H1 (cell line): Measurements from ENCODE around the gene BHMT2. TPM values are rescaled to one million over a fixed set of nuclear protein-coding genes. Genes with fewer than 3 reads are reported as not detected.

Source experiments
- CTCF ChIA-PET: fragments of 300-600 bp; sonication (Branson Sonifier 250); formaldehyde crosslinking; loops from one replicate; lab custom pipeline; 2021; ENCODE audit not compliant: partially characterized antibody; lab: Charles Lee
- POLR2A ChIA-PET: fragments of 300-600 bp; sonication (Branson Sonifier 250); formaldehyde crosslinking; loops from one replicate; lab custom pipeline; 2021; ENCODE audit warnings: inconsistent platforms; ENCODE audit not compliant: partially characterized antibody; lab: Charles Lee
- DNase-seq, 2 experiments: peaks; one replicate each; pipeline versions ENCODE4 v3.0.0 to v3.0.0-alpha.2; 2010 to 2022; ENCODE audit warnings: low spot score in 2 of 2, low read depth in 1 of 2, mixed read lengths in 1 of 2
- FAIRE-seq: peaks from 2 replicates; lab custom pipeline; 2011; peaks lifted over from hg19 to GRCh38; lab: Jason Lieb, UNC
- H2AFZ ChIP-seq: 2 replicates; pipeline ENCODE4 v1.8.1; 2012; ENCODE audit warnings: low read length, inconsistent platforms
- H2AK5ac ChIP-seq: 2 replicates; pipeline ENCODE4 v1.6.1; 2013; ENCODE audit warnings: low read depth, low read length
- H2BK120ac ChIP-seq: replicated peaks from 2 replicates; pipeline ENCODE3; 2013; ENCODE audit warnings: low read depth, low read length, inconsistent platforms
- H2BK12ac ChIP-seq: 2 replicates; pipeline ENCODE4 v1.6.1; 2013; ENCODE audit warnings: low read depth, low read length
- H2BK15ac ChIP-seq: 2 replicates; pipeline ENCODE4 v1.6.1; 2013; ENCODE audit warnings: low read length
- H2BK20ac ChIP-seq: 2 replicates; pipeline ENCODE4 v1.6.1; 2013; ENCODE audit warnings: low read length
- H2BK5ac ChIP-seq: 2 replicates; pipeline ENCODE4 v1.6.1; 2013; ENCODE audit warnings: low read depth, low read length
- H3K14ac ChIP-seq: 2 replicates; pipeline ENCODE4 v1.6.1; 2013; ENCODE audit warnings: inconsistent platforms; ENCODE audit not compliant: insufficient read length
- H3K18ac ChIP-seq: 2 replicates; pipeline ENCODE4 v1.6.1; 2013; ENCODE audit warnings: low read length; ENCODE audit errors: extremely low read depth
- H3K23ac ChIP-seq: 2 replicates; pipeline ENCODE4 v1.6.1; 2013; ENCODE audit warnings: inconsistent platforms; ENCODE audit not compliant: insufficient read length
- H3K23me2 ChIP-seq: 2 replicates; pipeline ENCODE4 v1.6.1; 2013; ENCODE audit warnings: low read depth, low read length
- H3K27ac ChIP-seq: 2 replicates; pipeline ENCODE4 v1.6.1; 2011; ENCODE audit warnings: low read depth, low read length, inconsistent platforms
- H3K27me3 ChIP-seq, 4 experiments: replicated peaks in 1 of 4; 1 replicate in 1 of 4; 2 replicates in 3 of 4; pipeline versions ENCODE4 v1.6.1 to v1.8.1; 2011 to 2013; ENCODE audit warnings: low read length in 3 of 4, mild to moderate bottlenecking in 3 of 4, inconsistent platforms in 2 of 4, mixed read lengths in 2 of 4, moderate library complexity in 1 of 4; ENCODE audit not compliant: control insufficient read depth in 3 of 4, insufficient read depth in 3 of 4; ENCODE audit errors: extremely low read depth in 1 of 4
- H3K36me3 ChIP-seq, 4 experiments: 2 replicates each; pipeline versions ENCODE4 v1.6.1 to v1.8.1; 2011 to 2013; ENCODE audit warnings: mild to moderate bottlenecking in 4 of 4, low read length in 3 of 4, moderate library complexity in 2 of 4, control low read depth in 1 of 4, inconsistent platforms in 1 of 4; ENCODE audit not compliant: insufficient read depth in 4 of 4, control insufficient read depth in 2 of 4
- H3K4ac ChIP-seq: replicated peaks from 2 replicates; pipeline ENCODE3; 2013; ENCODE audit warnings: low read length, low read depth, mixed read lengths, inconsistent platforms; ENCODE audit not compliant: insufficient read length
- H3K4me1 ChIP-seq, 4 experiments: replicated peaks in 1 of 4; 1 replicate in 1 of 4; 2 replicates in 3 of 4; pipeline versions ENCODE4 v1.6.1 to v1.8.1; 2011 to 2013; ENCODE audit warnings: low read length in 3 of 4, inconsistent platforms in 2 of 4, mixed read lengths in 1 of 4; ENCODE audit not compliant: insufficient read depth in 4 of 4, control insufficient read depth in 3 of 4
- H3K4me2 ChIP-seq, 2 experiments: 2 replicates each; pipeline versions ENCODE4 v1.6.1 to v1.8.1; 2011 to 2013; ENCODE audit warnings: low read depth in 2 of 2, low read length in 2 of 2, control low read depth in 1 of 2, inconsistent platforms in 1 of 2, mild to moderate bottlenecking in 1 of 2; ENCODE audit not compliant: insufficient read depth in 1 of 2
- H3K4me3 ChIP-seq, 4 experiments: fragments of 200-600, 300-600 bp in 1 of 4; sonication (generic), shearing (Covaris generic), sonication (Bioruptor Twin) in 1 of 4; 2 replicates each; pipeline versions ENCODE4 v1.5.1 to v1.8.1; 2011 to 2016; ENCODE audit warnings: low read length in 4 of 4, low read depth in 3 of 4, control low read depth in 2 of 4, inconsistent platforms in 2 of 4, mild to moderate bottlenecking in 2 of 4, mixed read lengths in 1 of 4, moderate library complexity in 1 of 4; ENCODE audit not compliant: insufficient read depth in 2 of 4; ENCODE audit errors: extremely low read depth in 1 of 4
- H3K56ac ChIP-seq: replicated peaks from 2 replicates; pipeline ENCODE3; 2013; ENCODE audit warnings: low read depth, mild to moderate bottlenecking, mixed read lengths, low read length, inconsistent platforms; ENCODE audit not compliant: insufficient read length
- H3K79me1 ChIP-seq: 2 replicates; pipeline ENCODE4 v1.6.1; 2013; ENCODE audit warnings: low read depth, low read length, control low read depth
- H3K79me2 ChIP-seq, 2 experiments: 2 replicates each; pipeline versions ENCODE4 v1.6.1 to v1.8.1; 2012 to 2013; ENCODE audit warnings: low read length in 2 of 2, mild to moderate bottlenecking in 2 of 2, inconsistent platforms in 1 of 2; ENCODE audit not compliant: insufficient read depth in 2 of 2, control insufficient read depth in 1 of 2
- H3K9ac ChIP-seq, 4 experiments: replicated peaks in 1 of 4; 1 replicate in 1 of 4; 2 replicates in 3 of 4; pipeline versions ENCODE4 v1.6.1 to v1.8.1; 2011 to 2013; ENCODE audit warnings: low read depth in 3 of 4, low read length in 3 of 4, control low read depth in 2 of 4, mild to moderate bottlenecking in 2 of 4, moderate library complexity in 2 of 4, inconsistent platforms in 1 of 4; ENCODE audit errors: extremely low read depth in 1 of 4
- H3K9me3 ChIP-seq, 2 experiments: 2 replicates each; pipeline versions ENCODE4 v1.6.1 to v1.8.1; 2012 to 2013; ENCODE audit warnings: mild to moderate bottlenecking in 2 of 2, moderate library complexity in 2 of 2, control low read depth in 1 of 2, inconsistent platforms in 1 of 2, low read depth in 1 of 2, low read length in 1 of 2, mixed read lengths in 1 of 2; ENCODE audit not compliant: insufficient read depth in 2 of 2
- H4K20me1 ChIP-seq, 2 experiments: replicated peaks in 1 of 2; 2 replicates each; pipeline versions ENCODE3 to v1.8.1; 2011 to 2013; ENCODE audit warnings: inconsistent platforms in 2 of 2, low read length in 2 of 2, mild to moderate bottlenecking in 1 of 2; ENCODE audit not compliant: insufficient read depth in 2 of 2, control insufficient read depth in 1 of 2
- H4K5ac ChIP-seq: 2 replicates; pipeline ENCODE4 v1.6.1; 2013; ENCODE audit warnings: low read length, low read depth, mixed read lengths, inconsistent platforms; ENCODE audit not compliant: insufficient read length
- H4K8ac ChIP-seq: 2 replicates; pipeline ENCODE4 v1.8.0; 2013; ENCODE audit warnings: mild to moderate bottlenecking, moderate library complexity, low read length, inconsistent platforms; ENCODE audit not compliant: insufficient read depth; ENCODE audit errors: extremely low read depth
- H4K91ac ChIP-seq: replicated peaks from 2 replicates; pipeline ENCODE3; 2013; ENCODE audit warnings: low read length, mixed read lengths, inconsistent platforms; ENCODE audit not compliant: insufficient read length
- BACH1 ChIP-seq: IDR thresholded peaks from 2 replicates; pipeline ENCODE4 v1.6.1; 2012; ENCODE audit warnings: low read length, improper control_type of control experiment
- CHD1 ChIP-seq: IDR thresholded peaks from 2 replicates; pipeline ENCODE4 v1.6.1; 2012; ENCODE audit warnings: low read depth, low read length, improper control_type of control experiment
- CTBP2 ChIP-seq: IDR thresholded peaks from 2 replicates; pipeline ENCODE4 v1.7.0; 2011; ENCODE audit warnings: borderline replicate concordance, mild to moderate bottlenecking, moderate library complexity, mixed read lengths, low read length; ENCODE audit not compliant: insufficient read depth, insufficient read length
- EGR1 ChIP-seq: IDR thresholded peaks from 2 replicates; pipeline ENCODE4 v1.6.1; 2011; ENCODE audit warnings: low read depth, low read length, borderline replicate concordance
- EP300 ChIP-seq, 2 experiments: IDR thresholded peaks; 1 replicate in 1 of 2; 2 replicates in 1 of 2; pipeline ENCODE4 v1.6.1; 2011 to 2012; ENCODE audit warnings: low read depth in 2 of 2, low read length in 2 of 2, mild to moderate bottlenecking in 2 of 2, borderline replicate concordance in 1 of 2, inconsistent platforms in 1 of 2, moderate library complexity in 1 of 2
- HDAC6 ChIP-seq: IDR thresholded peaks from one replicate; pipeline ENCODE4 v1.7.1; 2012; ENCODE audit warnings: low read depth, mild to moderate bottlenecking, inconsistent platforms, low read length, moderate library complexity
- KDM4A ChIP-seq: IDR thresholded peaks from one replicate; pipeline ENCODE4 v1.7.1; 2012; ENCODE audit warnings: low read depth, mild to moderate bottlenecking, moderate library complexity, low read length, inconsistent platforms; ENCODE audit not compliant: severe bottlenecking
- MAFK ChIP-seq: IDR thresholded peaks from 2 replicates; pipeline ENCODE4 v1.6.1; 2012; ENCODE audit warnings: low read depth, mild to moderate bottlenecking, improper control_type of control experiment, low read length
- MAX ChIP-seq: IDR thresholded peaks from 2 replicates; pipeline ENCODE4 v1.6.1; 2012; ENCODE audit warnings: inconsistent platforms
- POU5F1 ChIP-seq: IDR thresholded peaks from 2 replicates; pipeline ENCODE4 v1.6.1; 2011; ENCODE audit warnings: low read depth, mild to moderate bottlenecking, low read length, moderate library complexity
- RNF2 ChIP-seq: fragments of 200-900, 300-1000 bp; sonication (generic); IDR thresholded peaks from 2 replicates; pipeline ENCODE4 v1.7.1; 2016; ENCODE audit warnings: borderline replicate concordance, low read depth, mild to moderate bottlenecking, antibody characterized with exemption, low read length; ENCODE audit not compliant: poor library complexity, severe bottlenecking; ENCODE audit errors: missing control alignments
- SIX5 ChIP-seq: IDR thresholded peaks from 2 replicates; pipeline ENCODE4 v1.6.1; 2011; ENCODE audit warnings: mild to moderate bottlenecking, low read depth, low read length
- SP1 ChIP-seq: IDR thresholded peaks from 2 replicates; pipeline ENCODE4 v1.6.1; 2011; ENCODE audit warnings: low read depth, low read length
- WGBS, 2 experiments: shearing (Covaris generic) in 1 of 2; methylation state at CpG; one replicate each; pipeline versions ENCODE4 v1.1.6 to v1.1.7; 2013 to 2015; ENCODE audit warnings: low lambda C conversion rate in 2 of 2, mixed read lengths in 2 of 2, inconsistent platforms in 1 of 2, low coverage in 1 of 2, missing lambda C conversion rate in 1 of 2; ENCODE audit not compliant: insufficient replicate concordance in 2 of 2, insufficient coverage in 1 of 2, insufficient read length in 1 of 2; ENCODE audit errors: extremely low coverage in 1 of 2, missing lambda C conversion rate in 1 of 2; 5-methylcytosine and 5-hydroxymethylcytosine counted together
- polyA plus RNA-seq, 7 experiments: library from polyadenylated mRNA; depleted of rRNA in 3 of 7; stranded (reverse) in 5 of 7; unstranded in 2 of 7; fragments of >200 nt in 5 of 7; fragments of 200-250 nt in 2 of 7; gene quantifications; 1 replicate in 5 of 7; 2 replicates in 1 of 7; 4 replicates in 1 of 7; pipeline versions ENCODE4 v1.2.1 to v1.2.3, GENCODE V29; 2011 to 2013; ENCODE audit warnings: missing spikeins in 2 of 7, mixed read lengths in 2 of 7
- total RNA-seq: library from RNA; stranded (reverse); fragmentation: NEBNext Ultra II Directional; extraction: Animal tissue kit (Norgen Biotek cat#: 25700); gene quantifications from 2 replicates; pipeline ENCODE4 v1.2.1, GENCODE V29; 2021

The BHMT2 gene
- total and polyA plus RNA-seq, 2 of the 8 experiments (the other 6 are each of a cell fraction or from before 2014, with no cell fraction given), result 0.11 TPM; not detected in 1

GRCh38 chr5:79042188-79042587 lies 27.4 kb upstream of the BHMT2 start:
- Histone ChIP-seq H3K9me3 (no peaks in the 10 kb centered on the region), H2BK20ac (no peak overlapping the region), H2AFZ (no peak overlapping the region), H3K23ac (no peak overlapping the region), H3K27me3 (no peaks in the 10 kb centered on the region), H3K4me2 (no peak overlapping the region), H2BK5ac (no peak overlapping the region), H2BK15ac (no peak overlapping the region), H3K23me2 (no peaks in the 10 kb centered on the region), H4K91ac (no peak overlapping the region), H2BK12ac (no peak overlapping the region), H3K14ac (no peak overlapping the region), H3K4me3 (no peak overlapping the region), H4K8ac (no peak overlapping the region), H2BK120ac (no peak overlapping the region), H3K27ac (no peak overlapping the region), H4K20me1 (no peaks in the 10 kb centered on the region), H3K56ac (no peak overlapping the region), H2AK5ac (no peak overlapping the region), H3K79me2 (no peaks in the 10 kb centered on the region), H3K9ac (no peak overlapping the region), H4K5ac (no peak overlapping the region), H3K4ac (no peak overlapping the region), H3K18ac (no peak overlapping the region), H3K36me3 (no peaks in the 10 kb centered on the region), H3K4me1 (no peaks in the 10 kb centered on the region), H3K79me1 (no peaks in the 10 kb centered on the region)
- POLR2A ChIA-PET, result no interaction called here
- TF ChIP-seq BACH1, result no peak
- TF ChIP-seq POU5F1, result no peak
- no peak for TF ChIP-seq HDAC6
- no peak for TF ChIP-seq EP300 (IDR thresholded peaks at IDR 0.05; ENCODE audit: borderline replicate concordance in 1 of 2, low read depth in 2 of 2, low read length in 2 of 2)
- no peak for TF ChIP-seq CTBP2
- TF ChIP-seq MAX, result no peak
- no peak for TF ChIP-seq SP1
- no peak for TF ChIP-seq RNF2
- no peak for TF ChIP-seq MAFK
- no peak for TF ChIP-seq SIX5
- TF ChIP-seq KDM4A, result no peak
- no peak for TF ChIP-seq EGR1
- no peak for TF ChIP-seq CHD1
- CTCF ChIA-PET, result interaction anchor here (0.8 to 2.0 kb wide), 2 partner anchors 19 to 67 kb away, joined by 3 to 4 read pairs; no protein-coding TSS in a partner anchor
- DNase-seq (no peak), FAIRE-seq (no peak)
- 89% methylated on average over 3 of the region's 3 CpGs; no CpG with 5 or more reads in 1 of the 2 experiments for WGBS, 2 experiments
